Measurements from ENCODE around the gene SUGP1.

SUGP1 gene

DNA sequence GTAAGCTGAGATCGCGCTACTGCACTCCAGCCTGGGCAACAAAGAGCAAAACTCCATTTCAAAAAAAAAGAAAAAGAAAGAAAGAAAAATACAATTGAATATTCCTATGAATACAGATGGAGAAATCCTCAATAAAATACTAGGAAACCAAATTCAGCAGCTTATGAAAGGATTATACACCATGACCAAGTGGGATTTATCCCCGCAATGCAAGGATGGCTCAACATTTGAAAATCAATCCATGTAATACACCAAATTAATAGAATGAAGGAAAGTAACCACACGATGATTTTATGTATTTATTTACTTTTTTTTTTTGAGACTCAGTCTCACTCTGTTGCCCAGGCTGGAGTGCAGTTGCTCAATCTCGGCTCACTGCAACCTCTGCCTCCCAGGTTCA lies 27.7 kb downstream of the SUGP1 start:
- no peak overlapping the region for H3K4me3 ChIP-seq (ENCODE audit: low read depth, low read length)
- TF ChIP-seq, protein P1, sequence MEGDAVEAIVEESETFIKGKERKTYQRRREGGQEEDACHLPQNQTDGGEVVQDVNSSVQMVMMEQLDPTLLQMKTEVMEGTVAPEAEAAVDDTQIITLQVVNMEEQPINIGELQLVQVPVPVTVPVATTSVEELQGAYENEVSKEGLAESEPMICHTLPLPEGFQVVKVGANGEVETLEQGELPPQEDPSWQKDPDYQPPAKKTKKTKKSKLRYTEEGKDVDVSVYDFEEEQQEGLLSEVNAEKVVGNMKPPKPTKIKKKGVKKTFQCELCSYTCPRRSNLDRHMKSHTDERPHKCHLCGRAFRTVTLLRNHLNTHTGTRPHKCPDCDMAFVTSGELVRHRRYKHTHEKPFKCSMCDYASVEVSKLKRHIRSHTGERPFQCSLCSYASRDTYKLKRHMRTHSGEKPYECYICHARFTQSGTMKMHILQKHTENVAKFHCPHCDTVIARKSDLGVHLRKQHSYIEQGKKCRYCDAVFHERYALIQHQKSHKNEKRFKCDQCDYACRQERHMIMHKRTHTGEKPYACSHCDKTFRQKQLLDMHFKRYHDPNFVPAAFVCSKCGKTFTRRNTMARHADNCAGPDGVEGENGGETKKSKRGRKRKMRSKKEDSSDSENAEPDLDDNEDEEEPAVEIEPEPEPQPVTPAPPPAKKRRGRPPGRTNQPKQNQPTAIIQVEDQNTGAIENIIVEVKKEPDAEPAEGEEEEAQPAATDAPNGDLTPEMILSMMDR (conservative IDR thresholded peaks at IDR 0.05; ENCODE audit: low read depth, low read length), result no peak
- DNase-seq (ENCODE audit: low read depth), result no peak

DNA sequence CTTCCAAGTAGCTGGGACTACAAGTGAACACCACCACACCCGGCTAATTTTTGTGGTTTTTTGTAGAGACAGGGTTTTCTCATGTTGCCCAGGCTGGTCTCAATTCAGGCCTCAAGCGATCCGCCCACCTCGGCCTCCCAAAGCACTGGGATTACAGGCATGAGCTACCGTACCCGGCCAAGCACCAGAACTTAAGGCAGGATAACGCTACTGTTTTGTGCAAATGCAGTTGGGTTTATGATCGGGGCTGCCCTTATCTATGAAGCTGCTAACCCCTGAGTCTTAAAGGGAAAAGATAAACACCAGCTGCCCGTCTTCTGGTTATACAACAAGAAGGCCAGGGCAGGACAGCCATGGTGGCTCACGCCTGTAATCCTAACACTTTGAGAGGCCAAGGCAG lies 34.6 kb downstream of the SUGP1 start:
- TF ChIP-seq, protein P1 (conservative IDR thresholded peaks at IDR 0.05; ENCODE audit: low read depth, low read length), result no peak
- no peak for DNase-seq (ENCODE audit: low read depth)

DNA sequence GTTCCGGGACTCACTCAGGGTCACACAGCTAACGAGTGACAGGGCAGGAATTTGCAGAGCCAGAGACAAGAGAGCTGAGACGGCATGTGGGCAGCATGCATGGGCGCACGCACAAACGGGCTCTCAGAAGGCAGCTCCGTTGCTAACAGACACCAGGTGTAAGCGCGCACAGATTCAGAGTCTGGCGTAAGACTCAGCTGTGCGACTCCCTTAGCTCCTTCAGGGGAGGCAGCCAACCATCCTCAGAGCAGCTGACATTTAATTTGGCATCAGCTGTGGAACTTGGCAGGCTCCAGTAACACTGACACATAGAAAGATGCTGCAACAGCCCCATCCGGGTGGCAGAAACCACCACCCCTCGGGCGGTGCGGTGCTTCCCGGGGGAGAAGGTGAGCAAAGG lies 39.7 kb downstream of the SUGP1 start:
- TF ChIP-seq, protein P1 (conservative IDR thresholded peaks at IDR 0.05; ENCODE audit: low read depth, low read length), result no peak
- no peak for DNase-seq (ENCODE audit: low read depth)
- no peak overlapping the region for H3K4me3 ChIP-seq (ENCODE audit: low read depth, low read length)

More for the DNA sequence above, 34.6 kb downstream of the SUGP1 start:
- H3K4me3 ChIP-seq (ENCODE audit: low read depth, low read length), result no peak overlapping the region

DNA sequence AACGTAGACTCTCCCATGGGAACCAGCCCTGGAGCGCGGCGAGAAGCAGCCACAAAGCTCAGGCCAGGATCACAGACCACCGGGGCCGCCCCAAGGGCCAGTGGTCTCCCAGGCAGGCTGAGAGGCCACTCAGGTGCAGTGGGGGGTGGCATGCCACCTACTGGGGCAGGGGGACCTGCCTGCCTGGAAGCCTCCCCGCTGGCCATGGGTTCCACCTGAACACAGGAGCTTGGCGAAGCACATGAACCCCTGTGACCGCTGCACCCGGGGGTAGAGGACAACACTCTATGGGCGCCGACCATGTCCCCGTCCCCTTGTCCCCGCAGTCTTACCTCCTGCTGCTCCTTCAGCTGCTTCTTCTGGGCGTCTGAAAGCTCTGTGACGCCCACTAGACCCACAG lies 40.5 kb downstream of the SUGP1 start:
- H3K4me3 ChIP-seq (ENCODE audit: low read depth, low read length), result no peak overlapping the region
- no peak for DNase-seq (ENCODE audit: low read depth)
- TF ChIP-seq, protein P1 (conservative IDR thresholded peaks at IDR 0.05; ENCODE audit: low read depth, low read length), result no peak

DNA sequence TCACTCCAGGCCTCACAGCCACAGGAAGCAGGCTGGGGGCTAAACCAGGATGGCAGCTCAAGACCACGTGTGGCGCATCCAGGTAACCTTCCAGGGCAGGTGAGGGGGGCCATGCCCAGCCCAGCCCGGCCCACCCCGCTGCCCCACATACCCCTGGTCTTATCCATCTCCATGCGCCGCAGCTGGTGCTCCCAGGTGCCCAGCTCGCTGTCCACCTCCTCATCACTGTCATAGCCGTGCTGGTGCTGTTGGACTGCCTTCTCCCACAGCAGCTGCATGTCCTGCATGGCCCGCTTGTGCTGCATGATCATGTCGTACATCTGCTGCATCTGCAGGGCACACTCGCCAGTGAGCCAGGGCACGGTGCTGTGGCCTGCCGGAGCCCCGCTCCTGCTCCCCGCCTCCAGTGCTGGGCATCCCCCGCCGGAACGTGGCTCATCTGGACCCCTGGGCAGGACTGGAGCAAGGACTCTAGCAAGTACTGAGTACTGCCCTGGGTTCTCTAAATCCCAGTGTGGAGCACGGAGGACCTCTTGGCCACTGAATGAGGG lies 41.2 kb downstream of the SUGP1 start:
- no peak overlapping the region for H3K4me3 ChIP-seq (ENCODE audit: low read depth, low read length)
- TF ChIP-seq, protein P1 (conservative IDR thresholded peaks at IDR 0.05; ENCODE audit: low read depth, low read length), result no peak
- DNase-seq (ENCODE audit: low read depth), result no peak

DNA sequence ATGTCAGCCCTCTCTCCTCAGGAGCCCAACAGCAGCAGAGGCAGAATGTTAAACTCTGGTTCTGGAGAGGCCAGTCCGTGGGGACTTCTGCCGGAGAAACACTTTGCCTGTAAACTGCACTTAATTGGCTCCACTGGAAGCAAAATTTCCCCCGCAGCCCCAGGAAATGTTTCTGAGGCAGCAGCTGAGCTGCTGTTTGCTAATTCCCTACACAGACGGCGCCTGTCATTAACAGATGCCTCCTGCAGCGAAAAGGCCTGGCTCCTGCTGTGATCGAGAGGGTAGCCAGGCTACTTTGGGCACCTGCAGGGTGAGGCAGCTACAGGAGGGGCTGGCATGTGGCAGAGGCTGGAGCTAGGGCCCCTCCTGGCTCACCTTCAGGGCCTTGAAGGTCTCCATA lies 42.0 kb downstream of the SUGP1 start:
- DNase-seq (ENCODE audit: low read depth), result no peak
- no peak overlapping the region for H3K4me3 ChIP-seq (ENCODE audit: low read depth, low read length)
- TF ChIP-seq, protein P1 (conservative IDR thresholded peaks at IDR 0.05; ENCODE audit: low read depth, low read length), result no peak

DNA sequence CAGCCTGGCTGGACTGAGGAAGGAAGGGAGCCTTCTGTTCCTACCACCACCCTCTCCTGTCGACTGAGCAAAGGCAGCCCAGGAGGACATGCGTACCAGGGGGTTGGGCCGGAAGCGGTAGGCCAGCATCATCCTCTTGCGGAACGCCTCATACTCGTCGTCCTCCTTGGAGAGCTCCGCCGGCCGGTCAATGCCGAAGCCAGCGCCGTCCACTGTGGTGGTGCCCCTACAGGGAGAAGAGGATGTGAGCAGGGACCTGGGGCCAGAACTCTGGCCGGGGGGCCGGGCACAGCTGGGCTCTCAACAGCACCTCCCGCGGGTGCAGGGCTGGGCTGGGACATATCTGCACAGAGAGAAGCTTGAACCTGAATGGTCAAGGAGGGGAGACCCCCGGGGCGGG lies 43.5 kb downstream of the SUGP1 start:
- TF ChIP-seq, protein P1 (conservative IDR thresholded peaks at IDR 0.05; ENCODE audit: low read depth, low read length), result no peak
- no peak for DNase-seq (ENCODE audit: low read depth)
- no peak overlapping the region for H3K4me3 ChIP-seq (ENCODE audit: low read depth, low read length)

Data from choroid plexus epithelial cell (primary cell).